Neural cell (in vitro differentiated cells): ENCODE measurements around the gene RFC4. TPM values are rescaled to one million over a fixed set of nuclear protein-coding genes. Genes with fewer than 3 reads are reported as not detected.

Experiments used
- H2AFZ ChIP-seq: fragments of 200-600, 300-800 bp; sonication (generic), shearing (Covaris generic); 2 replicates; pipeline ENCODE4 v1.6.0; 2014; ENCODE audit warnings: low read depth, mild to moderate bottlenecking, antibody characterized with exemption, low read length, moderate library complexity
- H3F3A ChIP-seq: fragments of 200-600 bp; shearing (Covaris generic); 2 replicates; pipeline ENCODE4 v1.6.1; 2016; ENCODE audit warnings: mild to moderate bottlenecking, moderate library complexity, mixed read lengths, antibody characterized with exemption, low read length; ENCODE audit not compliant: insufficient read depth, poor library complexity, severe bottlenecking
- H3K27ac ChIP-seq: fragments of 200-600, 300-800 bp; sonication (generic), shearing (Covaris generic); 2 replicates; pipeline ENCODE4 v1.5.1; 2014; ENCODE audit warnings: mild to moderate bottlenecking, low read length, moderate library complexity
- H3K27me3 ChIP-seq: fragments of 300-800, 200-600 bp; sonication (generic), shearing (Covaris generic); 2 replicates; pipeline ENCODE4 v1.6.0; 2014; ENCODE audit warnings: mild to moderate bottlenecking, low read depth, low read length, moderate library complexity; ENCODE audit not compliant: insufficient read depth
- H3K36me3 ChIP-seq: fragments of 300-800, 200-600 bp; sonication (generic), shearing (Covaris generic); 2 replicates; pipeline ENCODE4 v1.5.1; 2014; ENCODE audit warnings: mild to moderate bottlenecking, antibody characterized with exemption, low read length, moderate library complexity; ENCODE audit not compliant: insufficient read depth
- H3K4me2 ChIP-seq: fragments of 300-800, 200-600 bp; sonication (generic), shearing (Covaris generic); 2 replicates; pipeline ENCODE4 v1.6.0; 2014; ENCODE audit warnings: mild to moderate bottlenecking, low read length
- H3K4me3 ChIP-seq: fragments of 300-800, 200-600 bp; sonication (generic), shearing (Covaris generic); 2 replicates; pipeline ENCODE4 v1.5.1; 2014; ENCODE audit warnings: mild to moderate bottlenecking, low read length, moderate library complexity
- H3K79me2 ChIP-seq: fragments of 200-600 bp; shearing (Covaris generic); replicated peaks from 2 replicates; pipeline ENCODE4 v1.6.0; 2014; ENCODE audit warnings: mild to moderate bottlenecking, low read length, moderate library complexity; ENCODE audit not compliant: insufficient read depth
- H3K9ac ChIP-seq: fragments of 300-800, 200-600 bp; sonication (generic), shearing (Covaris generic); 2 replicates; pipeline ENCODE4 v1.6.1; 2016; ENCODE audit warnings: mild to moderate bottlenecking, low read length, mixed read lengths
- H3K9me2 ChIP-seq: fragments of 200-600 bp; shearing (Covaris generic); 2 replicates; pipeline ENCODE4 v1.6.1; 2016; ENCODE audit warnings: mild to moderate bottlenecking, low read length, mixed read lengths; ENCODE audit not compliant: insufficient read depth
- H3K9me3 ChIP-seq: fragments of 200-600, 300-800 bp; sonication (generic), shearing (Covaris generic); 2 replicates; pipeline ENCODE4 v1.6.1; 2016; ENCODE audit warnings: mild to moderate bottlenecking, mixed run types, low read length, moderate library complexity, mixed read lengths
- H4K20me1 ChIP-seq: fragments of 200-600 bp; shearing (Covaris generic); 2 replicates; pipeline ENCODE4 v1.6.1; 2016; ENCODE audit warnings: mild to moderate bottlenecking, mixed run types; ENCODE audit not compliant: insufficient read depth
- CTCF ChIP-seq: fragments of 450-650 bp; IDR thresholded peaks from 2 replicates; pipeline ENCODE4 v1.5.1; 2014; ENCODE audit warnings: antibody characterized with exemption, mild to moderate bottlenecking, moderate library complexity; ENCODE audit not compliant: poor library complexity, severe bottlenecking
- EP300 ChIP-seq: fragments of 450-650 bp; conservative IDR thresholded peaks from 2 replicates; pipeline ENCODE4 v1.6.1; 2014; ENCODE audit warnings: antibody characterized with exemption, mild to moderate bottlenecking, moderate library complexity; ENCODE audit not compliant: poor library complexity, severe bottlenecking
- EZH2 ChIP-seq: fragments of 200-600, 300-800 bp; shearing (Covaris generic), sonication (generic); IDR thresholded peaks from 2 replicates; pipeline ENCODE4 v1.6.1; 2014; ENCODE audit warnings: antibody characterized with exemption, low read length, borderline replicate concordance, mild to moderate bottlenecking; ENCODE audit not compliant: insufficient read depth, poor library complexity, severe bottlenecking
- MXI1 ChIP-seq: fragments of 450-650 bp; conservative IDR thresholded peaks from 2 replicates; pipeline ENCODE4 v1.6.1; 2014; ENCODE audit warnings: antibody characterized with exemption, mild to moderate bottlenecking; ENCODE audit not compliant: poor library complexity, severe bottlenecking
- POLR2AphosphoS5 ChIP-seq: IDR thresholded peaks from 2 replicates; pipeline ENCODE4 v1.6.1; 2012
- RAD21 ChIP-seq: fragments of 450-650 bp; conservative IDR thresholded peaks from 2 replicates; pipeline ENCODE4 v1.6.1; 2014; ENCODE audit warnings: antibody characterized with exemption, mild to moderate bottlenecking, moderate library complexity
- REST ChIP-seq: IDR thresholded peaks from 2 replicates; pipeline ENCODE4 v1.6.1; 2012; ENCODE audit warnings: borderline replicate concordance
- SMC3 ChIP-seq: fragments of 450-650 bp; conservative IDR thresholded peaks from 2 replicates; pipeline ENCODE4 v1.6.1; 2014; ENCODE audit warnings: antibody characterized with exemption, mild to moderate bottlenecking, moderate library complexity; ENCODE audit not compliant: poor library complexity
- TAF1 ChIP-seq: IDR thresholded peaks from 2 replicates; pipeline ENCODE4 v1.6.1; 2012; ENCODE audit warnings: low read depth
- polyA plus RNA-seq: library from polyadenylated mRNA; depleted of rRNA; stranded (reverse); fragments of >200 nt; gene quantifications from 2 replicates; pipeline ENCODE4 v1.2.3, GENCODE V29; 2014

RFC4 gene
- polyA plus RNA-seq, 1 donor from 2014 or later: 85.2 TPM

GRCh38 chr3:186818516-186818915, 12.2 kb upstream of the RFC4 start:
- Histone ChIP-seq H3K27me3 (no peaks in the 10 kb centered on the region), H4K20me1 (no peaks in the 10 kb centered on the region), H3K4me2 (no peak overlapping the region), H3K9me3 (no peaks in the 10 kb centered on the region), H3F3A (no peaks in the 10 kb centered on the region), H3K36me3 (no peaks in the 10 kb centered on the region), H3K9me2 (no peaks in the 10 kb centered on the region), H3K27ac (no peak overlapping the region), H2AFZ (no peak overlapping the region), H3K4me3 (no peak overlapping the region), H3K79me2 (no peaks in the 10 kb centered on the region), H3K9ac (no peak overlapping the region)
- TF ChIP-seq CTCF: no peak
- no peak for TF ChIP-seq EZH2
- no peak for TF ChIP-seq EP300

GRCh38 chr3:186815435-186815834, 9.2 kb upstream of the RFC4 start:
- no peak overlapping the region for H2AFZ ChIP-seq
- no peaks in the 10 kb centered on the region for H3K36me3 ChIP-seq
- no peaks in the 10 kb centered on the region for H4K20me1 ChIP-seq

More at GRCh38 chr3:186815435-186815834, 9.2 kb upstream of the RFC4 start:
- no peaks in the 10 kb centered on the region for H3K9me3 ChIP-seq
- no peak overlapping the region for H3K4me2 ChIP-seq
- H3K27ac ChIP-seq: no peak overlapping the region
- H3K9me2 ChIP-seq: no peaks in the 10 kb centered on the region
- H3F3A ChIP-seq: no peaks in the 10 kb centered on the region
- H3K9ac ChIP-seq: no peak overlapping the region
- H3K4me3 ChIP-seq: no peak overlapping the region
- TF ChIP-seq POLR2AphosphoS5 (no peak), MXI1 (no peak), SMC3 (no peak), EP300 (no peak), TAF1 (no peak), REST (no peak), EZH2 (no peak), RAD21 (no peak), CTCF (no peak)
- H3K79me2 ChIP-seq: no peaks in the 10 kb centered on the region
- H3K27me3 ChIP-seq: no peaks in the 10 kb centered on the region
